GM12892 (cell line): Measurements from ENCODE around the gene IFNAR2.

ENCODE experiments used
- POLR2A ChIP-seq: IDR thresholded peaks from 2 replicates; pipeline ENCODE4 v1.6.1; 2011; ENCODE audit warnings: low read depth, low read length, control low read depth
- POLR2AphosphoS5 ChIP-seq: IDR thresholded peaks from 2 replicates; pipeline ENCODE4 v1.6.1; 2011; ENCODE audit warnings: low read depth, low read length, control low read depth

DNA sequence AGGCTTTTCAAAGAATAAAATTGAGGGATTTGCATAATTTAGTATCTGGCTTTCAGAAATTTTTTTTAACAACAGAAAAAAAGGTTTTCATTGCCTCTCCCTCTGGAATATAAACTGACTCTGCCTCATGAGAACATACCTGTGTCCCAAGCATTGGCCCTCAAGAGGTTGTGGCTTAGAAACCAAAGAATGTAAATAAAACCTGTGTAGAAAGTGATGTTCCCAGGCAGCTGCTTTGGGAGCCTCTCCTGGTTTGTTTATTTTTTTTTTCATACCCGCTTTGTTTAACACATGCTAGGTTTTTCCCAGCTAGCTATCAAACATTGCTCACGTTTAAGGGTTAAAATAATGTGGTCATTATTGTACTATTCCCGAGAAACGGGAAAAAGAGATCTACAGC is 40.5 kb upstream of the IFNAR2 start:
- no peak for TF ChIP-seq POLR2A
- TF ChIP-seq POLR2AphosphoS5, result no peak
